HK-2 (cell line): Measurements from ENCODE around the gene TDRD9.
"Not testable (repeated sequence)": the region's sequence is repeated elsewhere in the genome, so short reads cannot be mapped to it uniquely, and the experiment has no call there.

Experiments used
- DNase-seq: peaks from one replicate; pipeline ENCODE4 v3.0.0-alpha.2; 2018; ENCODE audit not compliant: unreplicated experiment

TDRD9 gene, protein sequence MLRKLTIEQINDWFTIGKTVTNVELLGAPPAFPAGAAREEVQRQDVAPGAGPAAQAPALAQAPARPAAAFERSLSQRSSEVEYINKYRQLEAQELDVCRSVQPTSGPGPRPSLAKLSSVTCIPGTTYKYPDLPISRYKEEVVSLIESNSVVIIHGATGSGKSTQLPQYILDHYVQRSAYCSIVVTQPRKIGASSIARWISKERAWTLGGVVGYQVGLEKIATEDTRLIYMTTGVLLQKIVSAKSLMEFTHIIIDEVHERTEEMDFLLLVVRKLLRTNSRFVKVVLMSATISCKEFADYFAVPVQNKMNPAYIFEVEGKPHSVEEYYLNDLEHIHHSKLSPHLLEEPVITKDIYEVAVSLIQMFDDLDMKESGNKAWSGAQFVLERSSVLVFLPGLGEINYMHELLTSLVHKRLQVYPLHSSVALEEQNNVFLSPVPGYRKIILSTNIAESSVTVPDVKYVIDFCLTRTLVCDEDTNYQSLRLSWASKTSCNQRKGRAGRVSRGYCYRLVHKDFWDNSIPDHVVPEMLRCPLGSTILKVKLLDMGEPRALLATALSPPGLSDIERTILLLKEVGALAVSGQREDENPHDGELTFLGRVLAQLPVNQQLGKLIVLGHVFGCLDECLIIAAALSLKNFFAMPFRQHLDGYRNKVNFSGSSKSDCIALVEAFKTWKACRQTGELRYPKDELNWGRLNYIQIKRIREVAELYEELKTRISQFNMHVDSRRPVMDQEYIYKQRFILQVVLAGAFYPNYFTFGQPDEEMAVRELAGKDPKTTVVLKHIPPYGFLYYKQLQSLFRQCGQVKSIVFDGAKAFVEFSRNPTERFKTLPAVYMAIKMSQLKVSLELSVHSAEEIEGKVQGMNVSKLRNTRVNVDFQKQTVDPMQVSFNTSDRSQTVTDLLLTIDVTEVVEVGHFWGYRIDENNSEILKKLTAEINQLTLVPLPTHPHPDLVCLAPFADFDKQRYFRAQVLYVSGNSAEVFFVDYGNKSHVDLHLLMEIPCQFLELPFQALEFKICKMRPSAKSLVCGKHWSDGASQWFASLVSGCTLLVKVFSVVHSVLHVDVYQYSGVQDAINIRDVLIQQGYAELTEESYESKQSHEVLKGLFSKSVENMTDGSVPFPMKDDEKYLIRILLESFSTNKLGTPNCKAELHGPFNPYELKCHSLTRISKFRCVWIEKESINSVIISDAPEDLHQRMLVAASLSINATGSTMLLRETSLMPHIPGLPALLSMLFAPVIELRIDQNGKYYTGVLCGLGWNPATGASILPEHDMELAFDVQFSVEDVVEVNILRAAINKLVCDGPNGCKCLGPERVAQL (N-terminal part only)

DNA sequence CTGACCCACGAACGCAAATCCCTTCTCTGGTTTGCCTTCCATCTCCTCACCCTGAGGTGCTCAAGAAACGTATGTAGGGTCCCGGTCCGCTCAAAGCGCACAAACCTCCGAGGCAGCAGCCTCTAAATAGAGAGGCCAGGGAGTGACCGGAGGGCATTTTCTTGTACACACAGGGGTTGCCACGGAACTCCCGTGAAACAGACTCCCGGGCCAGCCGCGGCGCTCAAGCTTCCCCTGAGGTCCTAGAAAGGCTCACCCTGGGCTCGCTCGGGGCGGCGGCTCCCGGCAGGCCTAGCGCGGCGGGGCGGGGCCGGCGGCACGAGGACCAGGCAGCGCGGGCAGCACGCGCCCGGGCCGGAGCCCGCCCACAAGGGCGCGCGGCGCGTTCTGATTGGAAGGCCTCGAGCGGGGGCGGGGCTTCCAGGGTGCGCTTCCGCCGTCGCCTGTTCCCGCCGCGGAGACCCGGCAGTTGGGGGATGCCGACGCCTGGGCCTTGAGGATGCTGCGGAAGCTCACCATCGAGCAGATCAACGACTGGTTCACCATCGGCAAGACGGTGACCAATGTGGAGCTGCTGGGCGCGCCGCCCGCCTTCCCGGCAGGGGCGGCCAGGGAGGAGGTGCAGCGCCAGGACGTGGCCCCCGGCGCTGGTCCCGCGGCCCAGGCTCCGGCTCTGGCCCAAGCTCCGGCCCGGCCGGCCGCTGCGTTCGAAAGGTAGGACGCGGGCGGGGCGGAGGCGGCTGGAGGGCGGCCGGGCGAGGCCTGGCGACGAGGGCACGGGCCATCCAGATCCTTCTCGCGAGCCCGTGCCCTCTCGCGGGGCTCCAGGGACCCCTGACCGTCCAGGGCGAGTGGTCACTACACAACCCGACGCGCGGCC, at the start of gene TDRD9:
Gene TDRD9 (plus strand): TSS at position 446 of the 880 bp plus-strand sequence. CDS start 54 bp downstream, at position 500.
- DNase-seq: peak; percentile 87

DNA sequence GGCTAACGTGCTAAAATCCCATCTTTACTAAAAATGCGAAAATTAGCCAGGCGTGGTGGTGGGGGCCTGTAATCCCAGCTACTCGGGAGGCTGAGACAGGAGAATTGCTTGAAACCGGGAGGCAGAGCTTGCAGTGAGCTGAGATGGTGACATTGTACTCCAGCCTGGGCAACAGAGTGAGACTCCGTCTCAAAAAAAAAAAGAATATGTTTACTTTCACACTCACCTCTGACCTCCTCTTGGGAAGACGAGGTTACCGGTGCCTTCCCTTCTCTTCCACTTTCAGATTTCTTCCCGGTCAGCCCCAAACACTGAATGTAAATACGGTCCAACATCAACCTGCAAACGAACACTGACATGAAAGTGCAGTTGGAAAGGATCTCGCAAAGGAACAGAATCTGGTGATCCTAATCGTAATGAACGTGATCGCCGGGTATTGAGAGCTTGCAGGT, 49.1 kb upstream of the TDRD9 start:
- DNase-seq: no peak

DNA sequence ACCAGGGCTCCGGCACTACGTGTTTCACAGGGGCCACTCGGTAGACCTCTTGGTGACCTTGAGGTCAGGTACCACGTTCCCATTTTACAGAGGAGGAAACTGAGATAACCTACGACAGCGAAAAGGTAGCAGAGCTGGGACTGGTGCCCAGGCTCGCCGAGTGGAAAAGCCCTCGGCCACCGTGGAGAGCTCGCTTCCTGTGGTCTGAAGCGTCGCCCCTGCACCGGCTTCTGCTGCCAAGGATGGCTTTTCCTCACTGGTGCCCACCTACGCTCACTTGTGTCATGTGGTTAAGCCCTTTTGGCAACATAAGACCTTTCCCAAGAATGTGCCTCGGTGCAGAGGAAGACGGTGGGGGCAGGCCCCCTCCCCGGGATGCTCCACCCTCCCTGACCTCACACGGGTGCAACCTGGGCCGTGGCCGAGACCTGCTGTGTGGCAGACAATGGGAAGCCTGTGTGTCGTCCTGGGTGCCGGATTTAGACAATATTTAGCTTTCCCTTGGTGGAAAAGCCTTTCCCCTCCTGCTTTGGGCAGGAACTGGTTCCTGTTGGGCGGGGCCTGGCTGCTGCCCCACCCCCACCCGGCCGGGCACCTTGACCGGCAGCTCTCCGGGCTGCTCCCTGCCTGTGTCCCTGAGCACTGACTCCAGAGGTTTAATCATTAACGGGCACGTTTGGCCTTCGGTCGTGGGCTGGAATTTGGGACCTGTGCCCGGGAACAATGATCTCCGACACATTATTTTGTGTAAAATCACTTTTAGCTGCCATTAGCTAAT, 48.5 kb upstream of the TDRD9 start:
- DNase-seq: peak; percentile 79

DNA sequence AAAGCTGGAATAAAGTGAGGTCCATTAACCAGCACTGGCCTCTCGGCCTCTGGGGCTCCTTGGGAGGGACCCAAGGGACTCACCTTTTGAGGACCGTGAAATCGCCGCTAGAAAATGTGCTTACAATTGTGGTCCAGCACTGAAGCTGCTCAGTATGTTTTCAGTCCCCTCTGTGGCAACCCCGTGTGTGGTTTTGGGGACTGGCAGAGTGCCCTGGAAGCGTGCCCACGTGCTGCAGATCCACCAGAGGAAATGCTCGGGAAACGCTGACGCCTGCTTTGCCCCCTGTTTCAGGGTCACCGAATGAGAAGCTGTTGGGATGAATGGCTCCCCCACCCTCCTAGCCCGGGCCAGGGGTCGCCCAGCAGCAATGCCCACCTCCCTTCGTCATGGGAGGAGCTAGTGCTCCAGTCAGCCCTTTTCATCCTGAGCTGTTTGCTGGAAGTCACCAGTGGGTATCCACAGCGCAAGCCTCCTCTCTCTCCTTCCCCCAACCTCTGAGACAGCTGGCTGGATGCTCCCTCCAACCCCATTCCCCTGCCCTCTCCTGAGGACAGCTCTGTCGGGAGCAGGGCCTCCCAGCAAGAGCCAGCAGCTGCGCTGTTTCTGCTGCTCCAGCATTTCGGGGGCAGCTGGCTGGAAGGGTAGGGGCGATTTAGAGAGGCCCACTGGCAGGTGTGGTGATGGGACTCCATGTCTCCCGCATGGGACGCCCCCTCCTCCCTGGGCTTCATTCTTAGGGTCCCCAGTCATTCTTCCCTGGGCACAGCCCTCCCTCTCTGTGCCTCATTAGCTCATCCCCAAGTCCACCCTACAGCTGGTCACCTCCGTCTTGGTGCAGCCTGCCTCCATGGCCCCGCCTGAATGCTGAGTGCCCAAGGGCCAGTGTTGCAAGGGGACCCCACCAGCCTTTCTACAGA, 47.6 kb upstream of the TDRD9 start:
- peak; percentile 62 for DNase-seq

DNA sequence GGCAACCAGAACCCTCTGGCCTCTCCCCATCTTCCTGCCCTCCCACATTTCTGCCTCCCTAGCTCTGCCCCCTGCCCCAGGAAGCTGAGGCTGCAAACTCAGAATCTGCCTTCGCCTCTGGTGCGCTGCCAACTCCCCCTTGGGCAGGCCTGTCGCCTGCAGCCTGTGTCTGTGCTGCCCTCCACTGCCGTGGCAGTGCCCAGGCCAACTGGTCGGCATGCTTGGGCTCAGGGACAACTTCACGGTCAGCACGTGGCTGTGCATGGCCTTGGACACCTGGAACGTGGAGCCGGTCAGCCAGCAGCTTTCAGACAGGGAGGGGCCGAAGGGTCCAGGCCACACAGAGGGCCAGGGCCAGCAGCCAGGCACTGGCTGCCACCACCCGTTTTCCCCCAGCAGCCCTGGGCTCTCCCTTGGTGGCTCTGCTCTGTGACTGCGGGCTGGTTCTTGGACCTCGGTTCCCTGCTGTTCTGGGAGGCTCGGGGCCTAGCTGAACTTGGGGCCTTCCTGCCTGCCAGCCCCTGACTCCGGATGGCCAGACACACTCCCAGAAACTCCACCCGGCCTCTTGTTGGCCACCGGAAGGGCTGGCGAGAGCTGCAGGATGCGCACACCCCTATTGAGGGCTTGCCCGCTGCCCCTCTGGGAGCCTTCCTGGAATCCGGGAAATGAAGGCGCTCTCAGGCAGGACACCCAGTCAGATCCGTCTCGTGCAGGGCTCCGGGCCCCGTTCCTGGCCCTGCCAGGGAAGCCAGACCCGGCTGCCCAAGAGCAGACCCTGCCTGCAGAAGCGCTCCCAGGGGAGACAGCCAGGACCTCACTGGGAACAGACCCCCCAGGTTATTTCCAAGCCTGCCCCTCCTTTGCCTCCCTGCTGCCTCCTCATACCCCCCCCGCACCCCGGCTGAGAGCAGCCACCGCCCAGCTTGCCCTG, 46.7 kb upstream of the TDRD9 start:
- no peak for DNase-seq

DNA sequence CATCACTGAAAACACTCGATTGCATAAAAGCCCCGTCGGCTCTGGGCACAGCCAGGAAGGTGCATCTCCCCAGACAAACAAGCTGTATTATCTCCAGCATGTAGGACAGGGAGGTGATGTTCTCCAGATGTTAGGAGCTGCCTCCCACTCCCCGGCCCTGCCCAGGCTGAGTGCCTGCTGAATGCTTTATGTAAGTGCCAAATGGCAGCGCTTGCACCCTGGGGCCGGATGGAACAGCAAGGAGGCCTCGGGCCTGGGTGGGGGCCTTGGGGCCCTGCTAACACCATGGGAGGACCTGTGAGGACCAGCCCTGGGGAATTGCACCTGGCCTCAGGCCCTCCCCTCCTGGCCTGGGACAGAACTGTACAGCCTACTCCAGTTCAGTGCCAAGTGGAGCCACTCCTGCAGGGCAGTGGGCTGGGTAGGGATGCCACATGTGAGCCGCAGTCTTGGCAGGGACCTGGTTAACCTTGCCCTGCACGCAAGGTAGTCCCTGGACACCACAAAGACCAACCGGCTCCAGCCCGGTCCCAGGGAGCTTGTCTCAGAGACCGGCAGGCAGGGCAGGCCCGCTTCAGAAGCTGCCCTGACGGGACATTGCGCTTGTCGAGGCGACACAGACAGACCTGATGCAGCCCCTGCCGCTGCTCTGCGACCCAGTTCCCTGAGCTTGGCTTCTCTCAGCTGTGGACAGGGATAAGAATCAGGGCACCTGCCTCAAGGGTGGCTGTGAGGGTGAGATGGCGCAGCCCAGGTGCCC, 45.6 kb upstream of the TDRD9 start:
- no peak for DNase-seq

DNA sequence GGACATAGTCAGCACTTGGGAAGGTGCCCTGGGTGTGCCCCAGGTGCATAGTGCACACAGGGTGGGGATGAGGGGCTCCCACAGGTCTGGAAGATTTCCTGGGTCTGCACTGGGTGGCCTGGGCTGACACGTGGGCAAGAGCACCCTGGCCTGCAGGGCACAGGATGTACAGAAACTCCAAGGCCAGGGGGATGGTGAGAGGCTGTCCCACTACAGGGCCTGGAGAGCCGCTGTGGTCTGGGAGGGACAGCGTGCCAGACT, 45.1 kb upstream of the TDRD9 start:
- DNase-seq: no peak

DNA sequence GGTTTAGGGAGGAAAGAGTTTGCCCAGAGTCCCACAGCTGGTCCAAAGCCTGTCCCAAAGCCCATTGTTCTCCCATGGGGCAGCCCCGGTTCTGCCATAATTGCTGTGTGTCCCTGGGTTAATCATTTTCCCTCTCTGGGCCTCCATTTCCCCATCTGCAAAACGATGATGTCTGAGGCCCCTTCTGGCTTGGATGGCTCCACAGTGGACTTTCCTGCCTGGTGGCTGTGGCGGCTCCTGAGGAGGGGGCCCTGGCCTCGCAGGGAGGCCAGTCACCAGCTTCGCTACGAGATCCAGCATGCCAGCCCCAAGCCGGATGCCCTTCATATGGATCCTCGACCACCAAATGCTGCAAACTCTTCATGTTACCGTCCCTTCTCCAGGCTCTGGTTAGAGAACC, 43.4 kb upstream of the TDRD9 start:
- DNase-seq: no peak

DNA sequence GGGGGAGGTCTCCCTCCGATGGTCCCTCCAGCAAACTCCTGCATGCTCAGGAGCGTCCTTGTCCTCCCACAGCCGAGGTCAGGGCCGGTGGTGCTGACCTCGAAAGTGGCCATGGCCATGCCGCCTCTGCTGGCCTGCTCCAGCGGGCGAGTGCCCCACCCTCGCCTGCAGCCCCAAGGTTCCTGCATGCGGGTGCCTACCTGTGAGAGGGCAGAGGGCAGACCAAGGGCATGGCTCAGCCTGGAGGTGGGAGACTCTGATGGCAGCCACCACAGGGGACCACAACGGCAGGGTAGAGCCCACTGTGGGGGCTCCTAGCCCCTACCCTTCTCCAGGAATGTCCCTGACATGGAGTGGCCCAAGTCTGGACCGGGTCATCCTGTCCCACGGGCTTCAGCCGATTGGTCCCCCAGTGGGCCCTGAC, 42.7 kb upstream of the TDRD9 start:
- DNase-seq: no peak

DNA sequence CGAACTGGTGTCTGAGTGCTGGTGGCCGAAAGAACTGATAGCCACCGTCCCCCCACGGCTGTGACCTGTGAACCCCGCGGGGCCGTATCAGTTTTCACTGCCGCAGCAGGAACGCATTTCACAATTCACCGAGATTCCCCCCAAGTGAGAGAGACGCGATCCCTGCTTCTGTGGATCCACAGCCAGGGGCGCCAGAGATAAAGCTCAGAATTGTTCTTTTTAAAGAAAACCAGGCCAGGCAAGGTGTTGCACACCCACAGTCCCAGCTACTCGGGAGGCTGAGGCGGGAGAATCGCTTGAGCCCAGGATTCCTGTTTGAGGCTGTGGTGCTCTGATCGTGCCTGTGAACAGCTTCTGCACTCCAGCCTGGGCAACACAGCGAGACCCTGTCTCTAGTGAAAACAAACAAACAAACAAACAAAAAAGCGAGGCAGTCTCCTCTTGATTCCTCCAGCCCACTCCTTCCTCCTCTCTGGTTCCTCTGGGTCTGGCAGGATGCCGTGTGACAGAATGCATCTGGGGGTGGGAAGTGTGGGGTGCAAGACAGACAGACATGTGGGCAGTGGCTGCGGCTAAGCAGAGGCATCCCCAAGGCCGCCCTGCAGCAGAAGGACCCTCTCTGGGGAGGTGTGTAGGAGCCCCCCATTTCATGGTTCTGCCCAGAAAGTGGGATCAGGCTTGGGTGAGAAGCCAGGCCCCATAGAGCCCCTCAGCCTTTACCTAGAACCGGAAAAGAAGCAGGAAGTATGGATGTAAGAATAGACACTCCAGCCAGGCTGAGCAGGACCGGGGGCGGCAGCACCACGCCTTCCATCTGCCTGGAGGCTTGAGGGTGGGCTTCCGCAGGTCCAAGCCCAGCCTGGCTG, 41.7 kb upstream of the TDRD9 start:
- DNase-seq: no peak

DNA sequence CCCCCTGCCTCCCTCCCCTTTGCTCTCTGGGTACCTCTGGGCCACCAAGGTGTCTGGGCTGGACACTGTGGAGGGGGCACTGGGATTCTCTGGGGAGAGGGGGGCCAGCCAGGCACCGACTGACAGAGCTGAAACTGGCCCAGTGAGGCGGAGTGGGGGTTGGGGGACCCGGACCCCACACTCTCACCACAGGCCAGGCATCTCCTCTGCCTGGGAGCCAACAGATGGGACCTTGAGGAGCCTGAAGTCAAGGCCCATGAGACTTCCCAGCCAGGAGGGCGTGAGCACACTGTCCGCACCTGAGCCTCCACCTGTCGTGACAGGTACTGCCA, 41.1 kb upstream of the TDRD9 start:
- no peak for DNase-seq

DNA sequence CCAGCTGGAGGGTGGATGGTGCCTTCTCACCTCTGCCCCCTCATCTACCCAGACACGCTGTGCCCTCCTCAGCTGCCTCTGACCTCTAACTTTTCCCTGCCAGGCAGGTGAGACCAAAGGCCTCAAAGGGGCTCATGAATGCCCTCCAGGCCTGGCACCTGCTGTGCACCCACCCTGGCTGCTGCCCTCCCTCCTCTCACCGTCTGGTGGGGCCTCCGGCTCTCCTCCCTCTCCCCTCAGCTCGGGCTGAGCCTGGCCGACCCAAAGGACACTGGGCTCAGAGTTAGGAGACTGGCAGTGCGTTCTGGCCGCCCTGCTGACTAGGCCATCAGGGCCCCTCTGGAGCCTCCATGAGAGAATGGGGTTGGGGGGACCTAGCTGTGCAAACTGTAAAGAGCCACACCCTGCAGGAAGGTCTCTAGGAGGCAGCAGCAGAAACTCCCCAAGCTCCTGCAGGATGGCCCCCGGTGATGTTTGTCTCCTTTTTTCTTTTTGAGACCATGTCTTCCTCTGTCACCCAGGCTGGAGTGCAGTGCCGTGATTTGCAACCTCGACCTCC, 40.6 kb upstream of the TDRD9 start:
- DNase-seq: no peak

DNA sequence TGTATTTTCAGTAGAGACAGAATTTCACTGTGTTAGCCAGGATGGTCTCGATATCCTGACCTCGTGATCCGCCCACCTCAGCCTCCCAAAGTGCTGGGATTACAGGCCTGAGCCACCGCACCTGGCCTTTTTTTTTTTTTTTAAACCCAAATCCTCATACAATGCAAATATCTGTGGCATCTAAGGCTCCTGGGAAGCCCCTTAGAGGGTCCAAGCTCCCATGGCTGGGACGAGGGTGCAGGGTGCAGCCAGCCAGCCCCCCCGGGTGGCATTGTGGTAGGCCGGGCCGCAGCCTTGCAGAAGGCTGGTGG, 39.3 kb upstream of the TDRD9 start:
- not testable (repeated sequence) for DNase-seq

DNA sequence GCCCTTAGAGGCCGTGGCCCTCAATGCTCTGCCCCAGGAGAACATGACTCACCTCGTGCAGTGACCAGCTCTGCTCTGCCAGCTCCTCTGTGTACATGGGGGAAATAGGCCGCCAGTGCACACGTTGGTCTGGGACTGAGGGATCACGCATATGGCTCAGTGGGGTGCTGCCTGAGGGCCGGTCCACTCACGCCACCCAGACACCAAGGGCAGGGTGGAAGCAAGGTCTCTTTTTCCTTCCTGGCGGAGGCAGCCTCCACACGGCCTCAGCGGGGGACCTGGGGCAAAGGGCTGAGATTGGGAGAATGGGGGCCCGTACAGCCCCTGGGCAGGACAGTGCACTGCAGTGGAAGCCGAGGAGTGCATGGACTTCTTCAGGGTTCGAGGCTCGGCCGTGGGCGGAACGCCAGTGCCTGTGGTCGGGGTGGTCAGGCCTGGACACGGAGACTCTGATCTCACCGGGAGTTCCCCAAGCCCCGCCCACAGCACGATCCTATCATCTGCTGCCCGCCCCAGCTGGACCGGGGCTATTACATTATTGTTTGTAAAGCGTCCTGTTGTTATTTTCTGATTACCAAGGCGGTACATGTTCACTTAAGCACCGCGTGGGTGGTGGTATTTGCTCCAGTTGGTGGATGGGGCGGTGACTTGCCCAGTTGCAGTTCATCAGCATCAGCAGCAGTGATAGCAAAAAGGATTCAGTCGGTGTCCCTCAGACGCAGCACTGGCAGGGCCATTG, 38.8 kb upstream of the TDRD9 start:
- peak; percentile 68 for DNase-seq

DNA sequence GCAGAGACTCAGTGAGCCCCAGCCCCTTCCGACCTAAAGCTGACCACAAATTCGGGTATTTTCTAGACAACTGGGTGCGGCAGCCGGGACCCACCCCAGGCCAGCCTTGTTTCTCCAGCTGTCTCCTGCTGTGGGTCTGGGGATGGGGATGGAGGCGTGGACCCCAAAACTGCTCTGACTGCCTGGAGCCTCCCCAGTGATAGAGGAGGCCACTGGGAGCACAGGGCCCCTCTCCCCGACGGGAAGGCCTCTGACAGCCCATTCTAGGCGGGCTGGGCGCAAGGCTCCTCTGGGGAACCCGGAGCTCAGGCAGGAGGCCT, 38.2 kb upstream of the TDRD9 start:
- DNase-seq: no peak
